Small intestine (tissue), 7 donors: ENCODE measurements around the gene UVRAG. TPM values are rescaled to one million over a fixed set of nuclear protein-coding genes. Genes with fewer than 3 reads are reported as not detected.

Experiments used
- DNase-seq, 2 donors: peaks; one replicate each; pipeline versions ENCODE4 v3.0.0 to v3.0.0-alpha.2; 2013
- FAIRE-seq: peaks from 2 replicates; lab custom pipeline; 2012; peaks lifted over from hg19 to GRCh38; lab: Jason Lieb, UNC
- H3K27ac ChIP-seq, 3 donors: one replicate each; pipeline ENCODE4 v1.5.1; 2013; ENCODE audit warnings: low read length in 2 of 3, mild to moderate bottlenecking in 2 of 3, control low read depth in 1 of 3, inconsistent platforms in 1 of 3, low read depth in 1 of 3, moderate library complexity in 1 of 3
- H3K27me3 ChIP-seq, 3 donors: one replicate each; pipeline ENCODE4 v1.6.1; 2013; ENCODE audit warnings: low read length in 3 of 3, inconsistent platforms in 1 of 3; ENCODE audit not compliant: control insufficient read depth in 3 of 3, insufficient read depth in 3 of 3
- H3K36me3 ChIP-seq, 3 donors: one replicate each; pipeline ENCODE4 v1.6.1; 2013; ENCODE audit warnings: low read length in 3 of 3, inconsistent platforms in 1 of 3, low read depth in 1 of 3, mild to moderate bottlenecking in 1 of 3, moderate library complexity in 1 of 3; ENCODE audit not compliant: control insufficient read depth in 3 of 3, insufficient read depth in 2 of 3
- H3K4me1 ChIP-seq, 3 donors: one replicate each; pipeline ENCODE4 v1.6.1; 2013; ENCODE audit warnings: low read length in 2 of 3, inconsistent platforms in 1 of 3, low read depth in 1 of 3, mild to moderate bottlenecking in 1 of 3, moderate library complexity in 1 of 3; ENCODE audit not compliant: control insufficient read depth in 3 of 3, insufficient read depth in 2 of 3
- H3K4me3 ChIP-seq, 3 donors: one replicate each; pipeline ENCODE4 v1.5.1; 2013; ENCODE audit warnings: low read length in 3 of 3, control low read depth in 1 of 3, inconsistent platforms in 1 of 3, low read depth in 1 of 3, mild to moderate bottlenecking in 1 of 3, moderate library complexity in 1 of 3
- H3K9me3 ChIP-seq, 2 donors: one replicate each; pipeline ENCODE4 v1.6.1; 2013; ENCODE audit warnings: low read depth in 1 of 2, low read length in 1 of 2; ENCODE audit not compliant: control insufficient read depth in 2 of 2, insufficient read depth in 1 of 2
- WGBS, 3 donors: extraction: QIAGEN DNeasy Blood & Tissue Kit; methylation state at CpG; one replicate each; pipeline ENCODE4 v1.1.7; 2013; 5-methylcytosine and 5-hydroxymethylcytosine counted together
- polyA plus RNA-seq, 4 donors: library from polyadenylated mRNA; stranded (reverse) in 3 of 4; unstranded in 1 of 4; fragments of 200-250 nt in 3 of 4; fragments of 120-200 nt in 1 of 4; gene quantifications; one replicate each; pipeline versions ENCODE4 v1.2.1 to v1.2.3, GENCODE V29; 2013
- donor health status: healthy with polysubstance abuse.
- donor health status: control.
- donor health status: control.
- donor health status: Bipolar disorder and iron deficiency.
- donor health status: healthy.

UVRAG gene
- polyA plus RNA-seq, 4 donors, result 5.4 to 13.2 (median 7.1) TPM

DNA sequence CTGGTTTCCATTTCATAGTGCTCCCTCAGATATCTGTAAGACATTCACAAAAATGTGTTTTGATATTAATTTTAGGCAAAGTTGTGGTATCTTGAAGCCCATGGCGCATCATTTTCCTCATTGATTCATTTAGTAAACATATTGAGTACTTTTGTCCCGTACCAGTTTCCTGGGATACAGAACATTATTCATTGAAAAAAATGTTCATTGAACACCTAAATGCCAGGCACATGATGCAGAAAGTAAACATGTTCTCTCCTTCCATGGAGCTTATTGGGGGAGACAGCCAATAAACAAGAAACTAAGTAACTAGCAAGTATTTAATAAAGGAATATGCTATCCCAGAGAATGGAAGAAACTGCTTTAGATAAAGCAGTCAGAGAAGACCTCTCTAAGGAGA lies 195.0 kb downstream of the UVRAG start:
- Histone ChIP-seq H3K9me3 (no peaks in the 10 kb centered on the region), H3K4me3 (no peak overlapping the region), H3K27ac (no peak overlapping the region), H3K36me3 (peaks cover 0 to 21% (median 0%) of the 10 kb centered on the region in 3 donors), H3K4me1 (no peaks in the 10 kb centered on the region), H3K27me3 (no peaks in the 10 kb centered on the region)
- WGBS, 3 donors, result 93 to 96% (median 94%) methylated on average over 2 of the region's 2 CpGs
- no peak for FAIRE-seq
- DNase-seq, result no peak

DNA sequence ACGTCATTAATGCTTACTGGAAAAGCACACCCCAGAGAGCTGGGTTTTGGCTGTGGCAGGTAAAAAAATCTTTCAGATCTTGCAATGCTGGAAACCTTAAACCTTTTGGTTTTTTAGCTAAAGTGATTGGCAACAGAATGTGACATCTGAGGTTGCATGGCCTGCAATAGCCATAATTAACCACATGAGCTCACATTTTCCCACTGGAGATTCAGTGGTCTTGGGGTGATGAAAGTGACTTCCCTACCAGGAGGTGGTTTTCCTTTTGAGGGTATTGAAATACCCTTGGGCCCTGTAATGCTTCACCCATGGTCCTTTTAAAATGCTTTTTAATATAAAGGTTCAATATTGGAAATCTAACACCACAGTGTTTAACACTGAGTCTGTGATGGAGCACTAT lies 198.5 kb downstream of the UVRAG start:
- DNase-seq, result no peak
- Histone ChIP-seq H3K27me3 (no peaks in the 10 kb centered on the region), H3K4me3 (no peak overlapping the region), H3K9me3 (no peaks in the 10 kb centered on the region), H3K4me1 (no peaks in the 10 kb centered on the region), H3K36me3 (peaks cover 0 to 3% (median 2%) of the 10 kb centered on the region in 3 donors), H3K27ac (no peak overlapping the region)
- FAIRE-seq, result no peak
- WGBS, 3 donors, result 89 to 93% (median 90%) methylated on average over 1 of the region's 1 CpG

DNA sequence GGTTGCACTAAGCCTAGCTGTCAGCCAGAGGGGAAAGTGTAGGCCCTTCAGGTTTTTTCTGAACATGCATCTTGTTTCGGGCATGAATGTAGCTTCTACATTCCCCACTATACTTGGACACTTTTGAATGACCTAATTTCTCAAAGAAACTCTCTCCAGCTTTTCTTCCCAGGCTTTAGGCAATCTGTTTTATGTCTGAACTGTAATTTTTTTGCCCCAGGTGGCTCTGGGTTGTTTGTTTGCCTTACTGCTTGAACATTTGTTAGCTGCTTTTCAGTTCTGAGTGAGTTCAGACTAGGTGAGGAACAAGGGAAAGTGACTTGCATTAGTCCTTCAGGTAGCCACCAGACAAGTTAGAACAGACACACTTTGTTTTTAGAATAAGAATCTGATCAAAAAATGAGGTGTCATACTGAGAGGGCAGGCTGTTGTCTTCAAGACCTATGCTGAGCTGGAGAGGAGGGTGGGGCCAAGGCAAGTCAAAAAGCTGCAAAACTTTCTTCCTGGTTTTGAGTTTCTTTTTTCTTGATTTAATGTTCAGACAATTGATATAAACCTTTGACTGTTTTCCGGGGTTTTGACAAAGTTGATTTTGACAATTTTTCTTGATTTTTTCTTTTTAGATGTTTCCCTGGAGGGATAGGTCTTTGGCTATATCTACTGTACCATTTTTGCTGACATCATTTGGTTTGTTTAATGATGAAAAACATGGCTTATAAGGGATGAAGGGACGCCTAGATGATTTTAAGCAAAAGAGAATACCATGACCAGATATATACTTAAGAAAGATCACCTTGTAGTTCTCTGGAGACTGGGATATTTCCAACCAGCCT lies 208.4 kb downstream of the UVRAG start:
- WGBS, 3 donors, result 92 to 93% (median 93%) methylated on average over 3 of the region's 3 CpGs
- no peak for DNase-seq
- FAIRE-seq, result no peak
- no peaks in the 10 kb centered on the region for H3K9me3 ChIP-seq
- peaks cover 0 to 5% (median 0%) of the 10 kb centered on the region in 3 donors for H3K4me1 ChIP-seq
- H3K36me3 ChIP-seq, result peaks cover 0 to 19% (median 0%) of the 10 kb centered on the region in 3 donors
- no peak overlapping the region for H3K4me3 ChIP-seq
- H3K27ac ChIP-seq, result no peak overlapping the region
- H3K27me3 ChIP-seq, result no peaks in the 10 kb centered on the region

DNA sequence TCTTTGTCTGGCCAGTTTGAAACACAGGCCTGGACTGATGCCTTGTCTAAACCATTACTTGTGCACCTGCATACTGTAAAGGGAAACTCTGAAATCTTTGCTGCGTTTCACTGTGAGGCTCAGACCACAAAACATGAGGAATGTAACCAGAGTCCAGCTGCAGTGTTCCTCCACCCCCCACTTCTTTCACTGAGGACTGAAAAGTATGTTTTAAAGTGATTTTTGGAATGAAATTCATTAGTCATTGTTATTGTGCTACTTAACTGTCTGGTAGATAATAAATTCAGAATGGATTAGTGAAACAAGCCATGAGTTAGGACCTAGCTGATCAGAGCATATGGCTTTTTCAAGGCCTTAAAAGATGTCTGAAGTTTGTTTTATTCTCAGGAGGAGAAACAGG lies 210.1 kb downstream of the UVRAG start:
- H3K27ac ChIP-seq, result no peak overlapping the region
- H3K27me3 ChIP-seq, result no peaks in the 10 kb centered on the region
- H3K4me3 ChIP-seq, result no peak overlapping the region
- peaks cover 0 to 12% (median 0%) of the 10 kb centered on the region in 3 donors for H3K36me3 ChIP-seq
- H3K9me3 ChIP-seq, result peaks cover 0 to 5% of the 10 kb centered on the region in 2 donors
- no peak for DNase-seq
- FAIRE-seq, result no peak
- 48 to 89% (median 86%) methylated on average over 1 of the region's 1 CpG for WGBS, 3 donors
- H3K4me1 ChIP-seq, result peaks cover 0 to 5% (median 0%) of the 10 kb centered on the region in 3 donors

DNA sequence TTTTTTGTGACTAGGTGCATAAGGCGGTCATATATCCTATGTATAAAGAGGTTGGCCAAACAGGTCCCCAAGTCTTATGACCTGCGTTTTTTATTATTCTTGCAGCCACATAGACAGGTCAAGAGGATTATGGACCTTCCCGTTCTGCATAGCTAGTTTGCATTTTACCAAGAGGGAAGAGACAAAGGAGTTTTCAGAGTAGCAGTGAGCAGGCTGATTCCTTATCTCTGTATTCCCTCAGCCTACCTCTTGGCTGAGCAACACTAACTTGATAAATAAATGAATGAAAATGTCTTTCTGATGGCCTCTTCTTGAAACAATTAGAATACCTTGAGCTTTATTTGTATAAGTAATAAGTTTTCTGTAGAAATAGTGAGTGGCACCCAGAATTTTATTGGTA lies 210.8 kb downstream of the UVRAG start:
- Histone ChIP-seq H3K27ac (no peak overlapping the region), H3K4me1 (peaks cover 0 to 5% (median 0%) of the 10 kb centered on the region in 3 donors), H3K27me3 (no peaks in the 10 kb centered on the region), H3K9me3 (peaks cover 0 to 5% of the 10 kb centered on the region in 2 donors), H3K36me3 (peaks cover 0 to 6% (median 0%) of the 10 kb centered on the region in 3 donors), H3K4me3 (no peak overlapping the region)
- no peak for FAIRE-seq
- DNase-seq, result no peak
- 93 to 95% (median 95%) methylated on average over 3 of the region's 3 CpGs for WGBS, 3 donors

DNA sequence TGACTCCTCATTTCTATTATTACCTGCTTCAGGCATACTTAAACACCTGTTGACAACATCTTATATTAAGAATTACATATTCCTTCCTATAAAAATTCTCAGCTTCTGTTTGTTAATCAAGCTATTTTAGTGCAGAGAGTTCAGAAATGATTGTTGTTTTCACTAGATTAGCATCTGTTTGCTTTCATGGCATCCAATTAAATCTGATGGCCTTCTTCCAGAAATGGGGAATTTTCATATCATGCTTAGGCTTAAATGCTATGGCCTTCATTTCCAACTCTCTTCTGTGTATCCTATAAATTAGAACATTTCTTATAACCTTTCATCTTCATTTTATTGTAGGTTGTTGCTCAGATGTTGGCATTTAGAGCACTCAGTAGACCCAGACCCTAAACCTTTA lies 211.3 kb downstream of the UVRAG start:
- DNase-seq, result no peak
- no peak overlapping the region for H3K27ac ChIP-seq
- peaks cover 0 to 4% (median 0%) of the 10 kb centered on the region in 3 donors for H3K36me3 ChIP-seq
- FAIRE-seq, result no peak
- peaks cover 0 to 5% of the 10 kb centered on the region in 2 donors for H3K9me3 ChIP-seq
- H3K27me3 ChIP-seq, result no peaks in the 10 kb centered on the region
- H3K4me1 ChIP-seq, result peaks cover 0 to 5% (median 0%) of the 10 kb centered on the region in 3 donors
- no peak overlapping the region for H3K4me3 ChIP-seq

DNA sequence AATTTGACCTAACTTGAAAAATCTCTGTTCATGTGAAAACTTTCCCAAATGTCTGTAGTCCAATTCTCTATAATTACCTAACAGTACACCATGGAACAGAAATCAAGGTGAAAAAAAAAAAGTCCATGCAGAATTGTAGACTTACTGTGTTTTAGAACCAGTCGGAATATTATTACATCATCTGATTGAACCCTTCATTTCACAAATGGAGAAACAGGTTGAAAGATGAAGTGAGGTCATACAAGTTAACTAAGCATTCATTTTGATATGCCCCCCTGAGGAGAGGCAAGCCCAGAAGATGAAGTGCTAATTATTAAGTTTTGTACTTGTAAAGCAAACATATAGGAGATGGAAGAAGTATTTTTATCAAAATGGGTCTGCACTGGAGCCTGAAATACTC lies 211.9 kb downstream of the UVRAG start:
- DNase-seq, result no peak
- H3K4me3 ChIP-seq, result no peak overlapping the region
- FAIRE-seq, result no peak
- H3K27ac ChIP-seq, result no peak overlapping the region
- peaks cover 0 to 5% (median 0%) of the 10 kb centered on the region in 3 donors for H3K4me1 ChIP-seq
- H3K27me3 ChIP-seq, result no peaks in the 10 kb centered on the region
- H3K9me3 ChIP-seq, result peaks cover 0 to 5% of the 10 kb centered on the region in 2 donors
- 97% methylated on average over 1 of the region's 1 CpG for WGBS, 3 donors
- H3K36me3 ChIP-seq, result peaks cover 0 to under 1% (median 0%) of the 10 kb centered on the region in 3 donors

DNA sequence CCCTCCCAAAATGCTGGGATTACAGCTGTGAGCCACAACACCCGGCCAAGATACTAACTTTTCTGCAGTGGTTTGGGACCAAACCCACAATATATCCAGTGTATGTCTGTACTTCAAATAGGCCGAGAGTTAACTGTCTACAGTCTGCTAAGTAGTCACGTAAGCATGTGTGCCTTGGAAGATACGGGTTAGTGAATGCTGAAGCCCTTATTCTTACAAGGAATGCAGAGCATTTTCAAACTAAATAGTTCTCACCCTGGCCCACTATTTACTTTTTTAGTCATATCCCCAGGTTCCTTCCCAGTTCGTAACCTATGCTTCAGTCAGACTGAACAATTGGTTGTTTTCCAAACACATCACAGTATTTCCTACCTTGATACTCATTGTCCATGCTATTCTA lies 215.3 kb downstream of the UVRAG start:
- FAIRE-seq, result no peak

More for the DNA sequence above, 215.3 kb downstream of the UVRAG start:
- WGBS, 3 donors, result 88 to 96% (median 94%) methylated on average over 5 of the region's 5 CpGs
- H3K4me3 ChIP-seq, result no peak overlapping the region
- DNase-seq, result no peak
- no peaks in the 10 kb centered on the region for H3K36me3 ChIP-seq
- no peaks in the 10 kb centered on the region for H3K27me3 ChIP-seq
- H3K4me1 ChIP-seq, result peaks cover 0 to 4% (median 3%) of the 10 kb centered on the region in 3 donors
- no peak overlapping the region for H3K27ac ChIP-seq
- peaks cover 0 to 5% of the 10 kb centered on the region in 2 donors for H3K9me3 ChIP-seq
